Activated CD8-positive, alpha-beta memory T cell treated with anti-CD3 and anti-CD28 coated beads for 36 hours (primary cell): ENCODE results near the gene DKK1. TPM values are rescaled to one million over a fixed set of nuclear protein-coding genes. Genes with fewer than 3 reads are reported as not detected.

ENCODE experiments used
- CTCF ChIA-PET: fragments of 350-600 bp; sonication (Branson Sonifier 250); formaldehyde crosslinking; loops from one replicate; lab custom pipeline; 2021; ENCODE audit warnings: antibody characterized with exemption; lab: Charles Lee
- POLR2A ChIA-PET: fragments of 350-600 bp; sonication (Branson Sonifier 250); formaldehyde crosslinking; loops from one replicate; lab custom pipeline; 2021; ENCODE audit warnings: antibody characterized with exemption; lab: Charles Lee
- total RNA-seq, 2 experiments: library from RNA; stranded (reverse); gene quantifications; one replicate each; pipeline ENCODE4 v1.2.3, GENCODE V29; 2021

The DKK1 gene
- total RNA-seq, 2 experiments from 2014 or later: not detected

- POLR2A ChIA-PET: no interaction called here
- CTCF ChIA-PET: no interaction called here
Measured at GRCh38 chr10:52316001-52316400, 1.9 kb downstream of the DKK1 start.

- CTCF ChIA-PET: no interaction called here
- POLR2A ChIA-PET: no interaction called here
Measured at GRCh38 chr10:52316500-52316899, 2.4 kb downstream of the DKK1 start.

GRCh38 chr10:52318136-52318701 lies 4.1 kb downstream of the DKK1 start:
- ChIA-PET POLR2A (no interaction called here), CTCF (no interaction called here)

GRCh38 chr10:52318822-52319464 lies 4.9 kb downstream of the DKK1 start:
- ChIA-PET CTCF (no interaction called here), POLR2A (no interaction called here)

GRCh38 chr10:52319926-52320325 lies 5.8 kb downstream of the DKK1 start:
- ChIA-PET CTCF (no interaction called here), POLR2A (no interaction called here)

GRCh38 chr10:52322323-52322722 lies 8.2 kb downstream of the DKK1 start:
- ChIA-PET POLR2A (no interaction called here), CTCF (no interaction called here)

- ChIA-PET POLR2A (no interaction called here), CTCF (no interaction called here)
Measured at GRCh38 chr10:52322936-52323335, 8.9 kb downstream of the DKK1 start.

GRCh38 chr10:52326382-52326781 lies 12.3 kb downstream of the DKK1 start:
- CTCF ChIA-PET: no interaction called here
- POLR2A ChIA-PET: no interaction called here

- CTCF ChIA-PET: no interaction called here
- POLR2A ChIA-PET: no interaction called here
Measured at GRCh38 chr10:52331638-52332364, 17.7 kb downstream of the DKK1 start.

GRCh38 chr10:52332815-52333214 lies 18.7 kb downstream of the DKK1 start:
- ChIA-PET CTCF (no interaction called here), POLR2A (no interaction called here)

GRCh38 chr10:52334595-52334994 lies 20.5 kb downstream of the DKK1 start:
- ChIA-PET POLR2A (no interaction called here), CTCF (no interaction called here)

GRCh38 chr10:52335665-52336064 lies 21.6 kb downstream of the DKK1 start:
- POLR2A ChIA-PET: no interaction called here
- CTCF ChIA-PET: no interaction called here

GRCh38 chr10:52337225-52337624 lies 23.1 kb downstream of the DKK1 start:
- POLR2A ChIA-PET: no interaction called here
- CTCF ChIA-PET: no interaction called here

GRCh38 chr10:52343439-52343838 lies 29.4 kb downstream of the DKK1 start:
- ChIA-PET POLR2A (no interaction called here), CTCF (no interaction called here)

GRCh38 chr10:52346394-52347326 lies 32.6 kb downstream of the DKK1 start:
- CTCF ChIA-PET: no interaction called here
- POLR2A ChIA-PET: no interaction called here

- CTCF ChIA-PET: no interaction called here
Measured at GRCh38 chr10:52347327-52347667, 33.2 kb downstream of the DKK1 start.

GRCh38 chr10:52348037-52348564 lies 34.0 kb downstream of the DKK1 start:
- ChIA-PET CTCF (interaction anchor here (0.6 kb wide), 1 partner anchor 627 kb away, joined by 4 read pairs; no protein-coding TSS in a partner anchor), POLR2A (no interaction called here)

More at GRCh38 chr10:52347327-52347667, 33.2 kb downstream of the DKK1 start:
- POLR2A ChIA-PET: no interaction called here

- ChIA-PET CTCF (no interaction called here), POLR2A (no interaction called here)
Measured at GRCh38 chr10:52351914-52352330, 37.8 kb downstream of the DKK1 start.

- POLR2A ChIA-PET: no interaction called here
- CTCF ChIA-PET: no interaction called here
Measured at GRCh38 chr10:52353205-52353604, 39.1 kb downstream of the DKK1 start.

GRCh38 chr10:52353960-52354394 lies 39.9 kb downstream of the DKK1 start:
- ChIA-PET CTCF (no interaction called here), POLR2A (no interaction called here)
